ENCODE measurements around the gene ARMH1. TPM values are rescaled to one million over a fixed set of nuclear protein-coding genes. Genes with fewer than 3 reads are reported as not detected.

The ARMH1 gene
- total and polyA plus RNA-seq, 10 donors, result 12.2 to 86.0 (median 20.8) TPM

GRCh38 chr1:44670751-44671640 is 3.5 kb upstream of the ARMH1 start:
- 92 to 96% (median 93%) methylated on average over 10 of the region's 10 CpGs for WGBS, 5 donors
- peak; percentile 62 for DNase-seq
- no peak for TF ChIP-seq POLR2A (IDR thresholded peaks at IDR 0.05)
- no peak for TF ChIP-seq POLR2AphosphoS5 (IDR thresholded peaks at IDR 0.05)
- no peak for TF ChIP-seq CTCF (IDR thresholded peaks at IDR 0.05 in 8 of 11, conservative IDR thresholded peaks at IDR 0.05 in 3 of 11)
- intact Hi-C loops (cut with DNase I; ENCODE audit: low total_unique reads), result no loop called here
- Histone ChIP-seq H3K36me3 (no peaks in the 10 kb centered on the region), H3K4me3 (no peak overlapping the region), H3K27me3 (replicated peaks in 1 of 7) (no peaks in the 10 kb centered on the region), H3K9me3 (no peaks in the 10 kb centered on the region), H3K4me1 (peaks cover 17 to 46% (median 36%) of the 10 kb centered on the region in 6 donors), H3K27ac (peak overlapping the region in 1 of 8 donors; percentile 91)

- TF ChIP-seq POLR2A (IDR thresholded peaks at IDR 0.05), result no peak
- TF ChIP-seq CTCF (IDR thresholded peaks at IDR 0.05 in 8 of 11, conservative IDR thresholded peaks at IDR 0.05 in 3 of 11), result peak in 2 of 11 experiments; percentile 15 to 29
- TF ChIP-seq POLR2AphosphoS5 (IDR thresholded peaks at IDR 0.05), result peak in 1 of 3 donors; percentile 72
- intact Hi-C loops (cut with DNase I; ENCODE audit: low total_unique reads), result no loop called here
- H3K36me3 ChIP-seq, result no peaks in the 10 kb centered on the region
- H3K27ac ChIP-seq, result peak overlapping the region in 6 of 8 donors; percentile 27 to 98 (median 92)
- H3K9me3 ChIP-seq, result no peaks in the 10 kb centered on the region
- peak; percentile 71 for DNase-seq
- H3K27me3 ChIP-seq (replicated peaks in 1 of 7), result no peaks in the 10 kb centered on the region
- H3K4me1 ChIP-seq, result peaks cover 25 to 60% (median 50%) of the 10 kb centered on the region in 6 donors
- 32 to 65% (median 48%) methylated on average over 13 of the region's 13 CpGs for WGBS, 5 donors
- peak overlapping the region in 1 of 8 donors; percentile 83 for H3K4me3 ChIP-seq
Measured at GRCh38 chr1:44672254-44672955, 2.1 kb upstream of the ARMH1 start.

GRCh38 chr1:44672961-44673674 is 1.4 kb upstream of the ARMH1 start:
- Histone ChIP-seq H3K27ac (peak overlapping the region in 7 of 8 donors; percentile 91 to 98 (median 93)), H3K4me3 (peak overlapping the region in 7 of 8 donors; percentile 55 to 83 (median 61)), H3K36me3 (no peaks in the 10 kb centered on the region), H3K9me3 (no peaks in the 10 kb centered on the region), H3K4me1 (peaks cover 25 to 65% (median 52%) of the 10 kb centered on the region in 6 donors), H3K27me3 (replicated peaks in 1 of 7) (no peaks in the 10 kb centered on the region)
- 78 to 85% (median 81%) methylated on average over 14 of the region's 14 CpGs for whole genome bisulfite sequencing, 5 donors
- intact Hi-C loops (cut with DNase I; ENCODE audit: low total_unique reads), result no loop called here
- peak; percentile 71 for DNase-seq
- TF ChIP-seq POLR2AphosphoS5 (IDR thresholded peaks at IDR 0.05) (no peak), CTCF (IDR thresholded peaks at IDR 0.05 in 8 of 11, conservative IDR thresholded peaks at IDR 0.05 in 3 of 11) (no peak), POLR2A (IDR thresholded peaks at IDR 0.05) (no peak)

All from spleen (tissue), 11 donors.